MM.1S (cell line): ENCODE results near the gene OR51S1.
"Not testable (repeated sequence)": the region's sequence is repeated elsewhere in the genome, so short reads cannot be mapped to it uniquely, and the experiment has no call there.

ENCODE experiments used
- DNase-seq: peaks from one replicate; pipeline ENCODE4 v3.0.0-alpha.2; 2015
- H2AFZ ChIP-seq: fragments of 300-600 bp; sonication (generic); 2 replicates; pipeline ENCODE4 v1.6.0; 2016; ENCODE audit warnings: antibody characterized with exemption, low read length
- H3F3A ChIP-seq: fragments of 300-600 bp; sonication (generic); 2 replicates; pipeline ENCODE4 v1.6.1; 2016; ENCODE audit warnings: mild to moderate bottlenecking, antibody characterized with exemption, low read length, moderate library complexity, mixed read lengths; ENCODE audit not compliant: insufficient read depth
- H3K27ac ChIP-seq: fragments of 300-600 bp; sonication (generic); 2 replicates; pipeline ENCODE4 v1.5.1; 2016; ENCODE audit warnings: mild to moderate bottlenecking, low read length
- H3K27me3 ChIP-seq: fragments of 300-600 bp; sonication (generic); replicated peaks from 2 replicates; pipeline ENCODE4 v1.6.0; 2016; ENCODE audit warnings: low read length; ENCODE audit not compliant: insufficient read depth
- H3K36me3 ChIP-seq: fragments of 300-600 bp; sonication (generic); replicated peaks from 2 replicates; pipeline ENCODE4 v1.6.1; 2016; ENCODE audit warnings: mild to moderate bottlenecking, low read length, mixed read lengths; ENCODE audit not compliant: insufficient read depth
- H3K4me1 ChIP-seq: fragments of 300-600 bp; sonication (generic); 2 replicates; pipeline ENCODE4 v1.6.1; 2016; ENCODE audit warnings: low read length, mixed read lengths
- H3K4me2 ChIP-seq: fragments of 300-600 bp; sonication (generic); 2 replicates; pipeline ENCODE4 v1.6.0; 2016; ENCODE audit warnings: low read depth, low read length
- H3K4me3 ChIP-seq: fragments of 300-600 bp; sonication (generic); 2 replicates; pipeline ENCODE4 v1.5.1; 2016; ENCODE audit warnings: low read length, mixed read lengths
- H3K79me2 ChIP-seq: fragments of 300-600 bp; sonication (generic); 2 replicates; pipeline ENCODE4 v1.6.1; 2016; ENCODE audit warnings: mixed run types, low read length, mixed read lengths
- H3K9ac ChIP-seq: fragments of 300-600 bp; sonication (generic); 2 replicates; pipeline ENCODE4 v1.6.1; 2016; ENCODE audit warnings: low read length, mixed read lengths
- H3K9me2 ChIP-seq: fragments of 300-600 bp; sonication (generic); replicated peaks from 2 replicates; pipeline ENCODE4 v1.6.1; 2016; ENCODE audit warnings: mild to moderate bottlenecking, low read length, mixed read lengths; ENCODE audit not compliant: insufficient read depth
- H3K9me3 ChIP-seq: fragments of 300-600 bp; sonication (generic); replicated peaks from 2 replicates; pipeline ENCODE4 v1.6.1; 2016; ENCODE audit warnings: mild to moderate bottlenecking, low read length, mixed read lengths; ENCODE audit not compliant: insufficient read depth
- H4K20me1 ChIP-seq: fragments of 300-600 bp; sonication (generic); 2 replicates; pipeline ENCODE4 v1.6.1; 2016; ENCODE audit warnings: mild to moderate bottlenecking, low read length, moderate library complexity, mixed read lengths; ENCODE audit not compliant: insufficient read depth
- EZH2 ChIP-seq: fragments of 300-600 bp; sonication (generic); optimal IDR thresholded peaks from 2 replicates; pipeline ENCODE3; 2017; ENCODE audit warnings: low read depth, mild to moderate bottlenecking, antibody characterized with exemption, low read length, mixed read lengths
- EZH2phosphoT487 ChIP-seq: fragments of 300-600 bp; sonication (generic); IDR thresholded peaks from 2 replicates; pipeline ENCODE4 v1.6.1; 2018; ENCODE audit warnings: antibody characterized with exemption, low read length
- TF ChIP-seq, protein P1 (sequence below): fragments of 300-600 bp; sonication (generic); IDR thresholded peaks from 2 replicates; pipeline ENCODE4 v1.5.1; 2016; ENCODE audit warnings: antibody characterized with exemption, low read length, mixed read lengths

OR51S1 gene

GRCh38 chr11:4863876-4864275 is 14.9 kb upstream of the OR51S1 start:
- no peak overlapping the region for H3K27ac ChIP-seq
- no peaks in the 10 kb centered on the region for H3K9me2 ChIP-seq
- H3K4me2 ChIP-seq = no peak overlapping the region
- H3K4me1 ChIP-seq = no peaks in the 10 kb centered on the region
- no peaks in the 10 kb centered on the region for H3K9me3 ChIP-seq
- DNase-seq = no peak
- no peaks in the 10 kb centered on the region for H3F3A ChIP-seq
- no peaks in the 10 kb centered on the region for H3K27me3 ChIP-seq
- H2AFZ ChIP-seq = no peak overlapping the region
- H3K36me3 ChIP-seq = no peaks in the 10 kb centered on the region
- H4K20me1 ChIP-seq = no peaks in the 10 kb centered on the region
- H3K79me2 ChIP-seq = no peaks in the 10 kb centered on the region
- TF ChIP-seq, protein P1, sequence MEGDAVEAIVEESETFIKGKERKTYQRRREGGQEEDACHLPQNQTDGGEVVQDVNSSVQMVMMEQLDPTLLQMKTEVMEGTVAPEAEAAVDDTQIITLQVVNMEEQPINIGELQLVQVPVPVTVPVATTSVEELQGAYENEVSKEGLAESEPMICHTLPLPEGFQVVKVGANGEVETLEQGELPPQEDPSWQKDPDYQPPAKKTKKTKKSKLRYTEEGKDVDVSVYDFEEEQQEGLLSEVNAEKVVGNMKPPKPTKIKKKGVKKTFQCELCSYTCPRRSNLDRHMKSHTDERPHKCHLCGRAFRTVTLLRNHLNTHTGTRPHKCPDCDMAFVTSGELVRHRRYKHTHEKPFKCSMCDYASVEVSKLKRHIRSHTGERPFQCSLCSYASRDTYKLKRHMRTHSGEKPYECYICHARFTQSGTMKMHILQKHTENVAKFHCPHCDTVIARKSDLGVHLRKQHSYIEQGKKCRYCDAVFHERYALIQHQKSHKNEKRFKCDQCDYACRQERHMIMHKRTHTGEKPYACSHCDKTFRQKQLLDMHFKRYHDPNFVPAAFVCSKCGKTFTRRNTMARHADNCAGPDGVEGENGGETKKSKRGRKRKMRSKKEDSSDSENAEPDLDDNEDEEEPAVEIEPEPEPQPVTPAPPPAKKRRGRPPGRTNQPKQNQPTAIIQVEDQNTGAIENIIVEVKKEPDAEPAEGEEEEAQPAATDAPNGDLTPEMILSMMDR = no peak
- TF ChIP-seq EZH2phosphoT487 (no peak), EZH2 (no peak)
- H3K9ac ChIP-seq = no peak overlapping the region
- H3K4me3 ChIP-seq = no peak overlapping the region

- Histone ChIP-seq H3K4me1 (no peaks in the 10 kb centered on the region), H3K9ac (no peak overlapping the region), H4K20me1 (no peaks in the 10 kb centered on the region), H3K36me3 (no peaks in the 10 kb centered on the region), H3K4me2 (no peak overlapping the region), H3K27ac (no peak overlapping the region), H3K27me3 (no peaks in the 10 kb centered on the region), H3K4me3 (no peak overlapping the region), H3F3A (no peaks in the 10 kb centered on the region), H3K9me3 (no peaks in the 10 kb centered on the region), H3K79me2 (no peaks in the 10 kb centered on the region), H3K9me2 (no peaks in the 10 kb centered on the region), H2AFZ (no peak overlapping the region)
- no peak for DNase-seq
- TF ChIP-seq EZH2 (no peak), EZH2phosphoT487 (no peak)
- TF ChIP-seq, protein P1 = no peak
These were observed 13.6 kb upstream of the OR51S1 start for GRCh38 chr11:4862447-4863236.

DNA sequence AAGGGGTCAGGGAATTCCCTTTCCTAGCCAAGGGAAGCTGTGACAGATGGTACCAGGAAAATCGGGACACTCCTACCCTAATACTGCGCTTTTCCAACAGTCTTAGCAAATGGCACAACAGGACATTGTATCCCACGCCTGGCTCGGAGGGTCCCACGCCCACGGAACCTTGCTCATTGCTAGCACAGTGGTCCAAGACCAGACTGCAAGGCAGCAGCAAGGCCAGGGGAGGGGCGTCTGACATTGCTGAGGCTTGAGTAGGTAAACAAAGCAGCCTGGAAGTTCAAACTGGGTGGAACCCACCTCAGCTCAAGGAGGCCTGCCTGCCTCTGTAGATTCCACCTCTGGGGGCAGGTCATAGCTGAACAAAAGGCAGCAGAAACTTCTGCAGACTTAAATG is 5.3 kb upstream of the OR51S1 start:
- H3K9ac ChIP-seq, H3K27ac ChIP-seq, H3K4me1 ChIP-seq, H2AFZ ChIP-seq, DNase-seq, H3K79me2 ChIP-seq, H3K27me3 ChIP-seq, H3K4me3 ChIP-seq, H3K36me3 ChIP-seq, H4K20me1 ChIP-seq, H3K9me2 ChIP-seq, H3K4me2 ChIP-seq, H3F3A ChIP-seq, H3K9me3 ChIP-seq: not testable (repeated sequence)

DNA sequence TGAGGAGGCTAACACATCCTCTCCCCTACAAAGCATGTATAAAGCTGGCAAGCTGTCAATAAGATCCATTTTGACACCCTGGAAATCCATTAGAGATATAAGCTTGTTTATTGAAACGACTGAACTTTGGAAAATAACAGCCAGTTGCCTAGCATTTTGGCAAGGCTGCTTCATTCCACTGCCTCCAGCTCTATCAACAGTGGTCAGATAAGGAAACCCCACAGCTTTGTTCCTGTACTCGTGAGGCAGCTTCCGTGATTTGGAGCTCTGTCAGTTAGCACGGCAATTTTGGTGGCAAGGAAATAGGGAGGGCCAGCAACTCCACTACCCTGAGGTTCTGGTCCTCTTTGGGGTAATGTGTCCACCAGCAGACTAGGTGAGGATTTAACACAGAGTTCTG is 2.0 kb upstream of the OR51S1 start:
- H3K9me2 ChIP-seq = no peaks in the 10 kb centered on the region
- no peaks in the 10 kb centered on the region for H3K9me3 ChIP-seq
- H3K4me1 ChIP-seq = no peaks in the 10 kb centered on the region
- H3K4me3 ChIP-seq = no peak overlapping the region
- H3F3A ChIP-seq = no peaks in the 10 kb centered on the region
- H3K27ac ChIP-seq = no peak overlapping the region
- no peaks in the 10 kb centered on the region for H4K20me1 ChIP-seq
- no peak for TF ChIP-seq EZH2phosphoT487
- TF ChIP-seq, protein P1 = no peak
- TF ChIP-seq EZH2 = no peak
- H3K4me2 ChIP-seq = no peak overlapping the region
- no peaks in the 10 kb centered on the region for H3K36me3 ChIP-seq
- H2AFZ ChIP-seq = no peak overlapping the region
- H3K27me3 ChIP-seq = no peaks in the 10 kb centered on the region
- no peak overlapping the region for H3K9ac ChIP-seq
- DNase-seq = no peak
- no peaks in the 10 kb centered on the region for H3K79me2 ChIP-seq
